Upper lobe of left lung (tissue), 6 donors: ENCODE data around the gene CXCR6. TPM values are rescaled to one million over a fixed set of nuclear protein-coding genes. Genes with fewer than 3 reads are reported as not detected.

Experiments used
- ATAC-seq, 2 donors: fragments of 200-7000 bp; cut with Tn5 transposase; one replicate each; pipeline ENCODE4 v1.9.1; 2022; ENCODE audit warnings: mild to moderate bottlenecking in 2 of 2, moderate library complexity in 2 of 2; ENCODE audit not compliant: low FRiP score in 2 of 2
- DNase-seq, 2 donors: peaks; one replicate each; pipeline ENCODE4 v3.0.0-alpha.2; 2019 to 2020
- H3K27ac ChIP-seq, 4 donors: fragments of 200-600 bp; sonication (generic); one replicate each; pipeline ENCODE4 v1.5.1; 2016 to 2019
- H3K27me3 ChIP-seq, 4 donors: fragments of 200-600 bp; sonication (generic); one replicate each; pipeline ENCODE4 v1.5.1; 2017 to 2019
- H3K36me3 ChIP-seq, 4 donors: fragments of 200-600 bp; sonication (generic); one replicate each; pipeline ENCODE4 v1.5.1; 2016 to 2019
- H3K4me1 ChIP-seq, 4 donors: fragments of 200-600 bp; sonication (generic); one replicate each; pipeline ENCODE4 v1.5.1; 2018 to 2019
- H3K4me3 ChIP-seq, 4 donors: fragments of 200-600 bp; sonication (generic); one replicate each; pipeline ENCODE4 v1.5.1; 2017 to 2019; ENCODE audit warnings: mild to moderate bottlenecking in 2 of 4, moderate library complexity in 1 of 4
- H3K9me3 ChIP-seq, 4 donors: fragments of 200-600 bp; sonication (generic); one replicate each; pipeline ENCODE4 v1.5.1; 2018 to 2019
- CTCF ChIP-seq, 6 experiments: fragments of 450-650 bp in 4 of 6; fragments of 200-600 bp in 2 of 6; sonication (generic) in 2 of 6; IDR thresholded peaks; one replicate each; pipeline ENCODE4 v1.5.1; 2016 to 2019; ENCODE audit warnings: antibody characterized with exemption in 6 of 6
- EP300 ChIP-seq, 4 donors: sonication (generic); formaldehyde crosslinking; IDR thresholded peaks; one replicate each; pipeline ENCODE4 v1.5.1; 2017; ENCODE audit warnings: antibody characterized with exemption in 4 of 4, control low read depth in 2 of 4
- POLR2A ChIP-seq, 4 donors: fragments of 450-650 bp; IDR thresholded peaks; one replicate each; pipeline ENCODE4 v1.5.1; 2016 to 2017; ENCODE audit warnings: antibody characterized with exemption in 4 of 4, mild to moderate bottlenecking in 2 of 4
- POLR2AphosphoS5 ChIP-seq, 2 donors: sonication (generic); formaldehyde crosslinking; IDR thresholded peaks; one replicate each; pipeline ENCODE4 v1.5.1; 2017; ENCODE audit warnings: antibody characterized with exemption in 2 of 2
- WGBS, 2 donors: methylation state at CpG; one replicate each; pipeline ENCODE4 v1.1.5; 2017 to 2018; 5-methylcytosine and 5-hydroxymethylcytosine counted together
- total RNA-seq, 6 donors: library from RNA; depleted of rRNA in 4 of 6; stranded (reverse); fragments of >200 nt in 4 of 6; gene quantifications; one replicate each; pipeline versions ENCODE4 v1.1.0 to v1.2.1, GENCODE V29; 2016 to 2021
- donor health status: DM: no; HTN: no; CAD: no; lungs with moderate emphysema.
- donor health status: DM: no; HTN: yes; CAD: no; lungs with severe emphysema.

CXCR6 gene
- total RNA-seq, 6 donors from 2014 or later: 2.1 to 10.2 (median 3.0) TPM

- no peak for ATAC-seq
- TF ChIP-seq POLR2A (IDR thresholded peaks at IDR 0.05): no peak
- TF ChIP-seq EP300 (IDR thresholded peaks at IDR 0.05): no peak
- no peak for TF ChIP-seq CTCF (IDR thresholded peaks at IDR 0.05)
- no peak for TF ChIP-seq POLR2AphosphoS5 (IDR thresholded peaks at IDR 0.05)
- Histone ChIP-seq H3K4me1 (peaks cover 0 to 20% (median 9%) of the 10 kb centered on the region in 4 donors), H3K4me3 (no peak overlapping the region), H3K27me3 (no peaks in the 10 kb centered on the region), H3K9me3 (no peaks in the 10 kb centered on the region), H3K27ac (peak overlapping the region in 2 of 4 donors; percentile 19 to 49), H3K36me3 (peaks cover 0 to 40% (median 14%) of the 10 kb centered on the region in 4 donors)
- DNase-seq: peak in 1 of 2 donors; percentile 14
- WGBS, 2 donors: 62 to 63% methylated on average over 5 of the region's 6 CpGs
These were observed 1.0 kb upstream of the CXCR6 start for GRCh38 chr3:45942051-45942825.

- DNase-seq: no peak
- H3K4me1 ChIP-seq: peaks cover 0 to 8% (median 2%) of the 10 kb centered on the region in 4 donors
- TF ChIP-seq POLR2A (IDR thresholded peaks at IDR 0.05) (peak in 1 of 4 donors; percentile 32), CTCF (IDR thresholded peaks at IDR 0.05) (no peak)
- no peak overlapping the region for H3K4me3 ChIP-seq
- no peak for ATAC-seq
- H3K27me3 ChIP-seq: no peaks in the 10 kb centered on the region
- peaks cover 0 to 55% (median 22%) of the 10 kb centered on the region in 4 donors for H3K36me3 ChIP-seq
- H3K9me3 ChIP-seq: no peaks in the 10 kb centered on the region
- 86 to 88% methylated on average over 5 of the region's 5 CpGs for WGBS, 2 donors
- H3K27ac ChIP-seq: peak overlapping the region in 2 of 4 donors; percentile 40 to 67
These were observed 1.8 kb downstream of the CXCR6 start for GRCh38 chr3:45944830-45945620.

GRCh38 chr3:45946307-45946706, 3.0 kb downstream of the CXCR6 start:
- no peak overlapping the region for H3K4me3 ChIP-seq
- ATAC-seq: no peak
- H3K36me3 ChIP-seq: peaks cover 3 to 68% (median 33%) of the 10 kb centered on the region in 4 donors
- WGBS, 2 donors: 100% methylated on average over 1 of the region's 1 CpG
- no peak for TF ChIP-seq POLR2A (IDR thresholded peaks at IDR 0.05)
- TF ChIP-seq CTCF (IDR thresholded peaks at IDR 0.05): peak in 1 of 6 experiments; percentile 12
- peak overlapping the region in 1 of 4 donors; percentile 67 for H3K27ac ChIP-seq
- H3K27me3 ChIP-seq: no peaks in the 10 kb centered on the region
- peaks cover 0 to 5% (median 2%) of the 10 kb centered on the region in 4 donors for H3K4me1 ChIP-seq
- DNase-seq: no peak
- H3K9me3 ChIP-seq: no peaks in the 10 kb centered on the region

GRCh38 chr3:45946875-45947274, 3.6 kb downstream of the CXCR6 start:
- ATAC-seq (no peak), DNase-seq (no peak)
- Histone ChIP-seq H3K27ac (peak overlapping the region in 2 of 4 donors; percentile 44 to 67), H3K36me3 (peaks cover 3 to 73% (median 39%) of the 10 kb centered on the region in 4 donors), H3K4me3 (no peak overlapping the region), H3K9me3 (no peaks in the 10 kb centered on the region), H3K4me1 (peaks cover 0 to 5% (median 2%) of the 10 kb centered on the region in 4 donors), H3K27me3 (no peaks in the 10 kb centered on the region)
- 90 to 96% methylated on average over 3 of the region's 3 CpGs for WGBS, 2 donors
- TF ChIP-seq EP300 (IDR thresholded peaks at IDR 0.05): no peak
- TF ChIP-seq CTCF (IDR thresholded peaks at IDR 0.05): no peak
- no peak for TF ChIP-seq POLR2AphosphoS5 (IDR thresholded peaks at IDR 0.05)
